ENCODE data around the gene ITPRID2.
"Not testable (repeated sequence)": the region's sequence is repeated elsewhere in the genome, so short reads cannot be mapped to it uniquely, and the experiment has no call there.

Gene ITPRID2

GRCh38 chr2:181961167-181961566 is 69.6 kb downstream of the ITPRID2 start:
- not testable (repeated sequence) for H3K79me2 ChIP-seq (ENCODE audit: control insufficient read depth, insufficient read depth, low read length, unreplicated experiment); H3K27me3 ChIP-seq (ENCODE audit: insufficient read depth, low read length); H3K27ac ChIP-seq (ENCODE audit: low read depth, low read length); H2AFZ ChIP-seq (ENCODE audit: low read length, unreplicated experiment); H3K36me3 ChIP-seq (ENCODE audit: insufficient read depth, low read length); H3K4me3 ChIP-seq (ENCODE audit: low read depth, low read length)
- H3K4me1 ChIP-seq (ENCODE audit: control insufficient read depth, insufficient read depth, low read length, unreplicated experiment), result peaks cover 24% of the 10 kb centered on the region

- no peak overlapping the region for H3K4me3 ChIP-seq (ENCODE audit: low read depth, low read length)
- no peak overlapping the region for H2AFZ ChIP-seq (ENCODE audit: low read length, unreplicated experiment)
- H3K27ac ChIP-seq (ENCODE audit: low read depth, low read length), result no peak overlapping the region
- no peaks in the 10 kb centered on the region for H3K79me2 ChIP-seq (ENCODE audit: control insufficient read depth, insufficient read depth, low read length, unreplicated experiment)
- no peaks in the 10 kb centered on the region for H3K36me3 ChIP-seq (ENCODE audit: insufficient read depth, low read length)
- H3K4me1 ChIP-seq (ENCODE audit: control insufficient read depth, insufficient read depth, low read length, unreplicated experiment), result peaks cover 24% of the 10 kb centered on the region
- H3K27me3 ChIP-seq (ENCODE audit: insufficient read depth, low read length), result no peaks in the 10 kb centered on the region
Observed at GRCh38 chr2:181962142-181962541, 70.6 kb downstream of the ITPRID2 start.

- H3K4me1 ChIP-seq (ENCODE audit: control insufficient read depth, insufficient read depth, low read length, unreplicated experiment), result no peaks in the 10 kb centered on the region
- no peak overlapping the region for H2AFZ ChIP-seq (ENCODE audit: low read length, unreplicated experiment)
- H3K4me3 ChIP-seq (ENCODE audit: low read depth, low read length), result no peak overlapping the region
- no peaks in the 10 kb centered on the region for H3K27me3 ChIP-seq (ENCODE audit: insufficient read depth, low read length)
- H3K79me2 ChIP-seq (ENCODE audit: control insufficient read depth, insufficient read depth, low read length, unreplicated experiment), result no peaks in the 10 kb centered on the region
- no peaks in the 10 kb centered on the region for H3K36me3 ChIP-seq (ENCODE audit: insufficient read depth, low read length)
- H3K27ac ChIP-seq (ENCODE audit: low read depth, low read length), result no peak overlapping the region
Observed at GRCh38 chr2:181970160-181970794, 78.7 kb downstream of the ITPRID2 start.

- Histone ChIP-seq H3K79me2 (ENCODE audit: control insufficient read depth, insufficient read depth, low read length, unreplicated experiment) (no peaks in the 10 kb centered on the region), H3K4me3 (ENCODE audit: low read depth, low read length) (no peak overlapping the region), H2AFZ (ENCODE audit: low read length, unreplicated experiment) (no peak overlapping the region), H3K4me1 (ENCODE audit: control insufficient read depth, insufficient read depth, low read length, unreplicated experiment) (no peaks in the 10 kb centered on the region), H3K27ac (ENCODE audit: low read depth, low read length) (no peak overlapping the region), H3K27me3 (ENCODE audit: insufficient read depth, low read length) (no peaks in the 10 kb centered on the region), H3K36me3 (ENCODE audit: insufficient read depth, low read length) (no peaks in the 10 kb centered on the region)
Observed at GRCh38 chr2:181971032-181971431, 79.5 kb downstream of the ITPRID2 start.

- peaks cover 6% of the 10 kb centered on the region for H3K4me1 ChIP-seq (ENCODE audit: control insufficient read depth, insufficient read depth, low read length, unreplicated experiment)
- H3K36me3 ChIP-seq (ENCODE audit: insufficient read depth, low read length), result no peaks in the 10 kb centered on the region
- H3K4me3 ChIP-seq (ENCODE audit: low read depth, low read length), result no peak overlapping the region
- no peak overlapping the region for H2AFZ ChIP-seq (ENCODE audit: low read length, unreplicated experiment)
- H3K27me3 ChIP-seq (ENCODE audit: insufficient read depth, low read length), result no peaks in the 10 kb centered on the region
- no peaks in the 10 kb centered on the region for H3K79me2 ChIP-seq (ENCODE audit: control insufficient read depth, insufficient read depth, low read length, unreplicated experiment)
- H3K27ac ChIP-seq (ENCODE audit: low read depth, low read length), result no peak overlapping the region
Observed at GRCh38 chr2:181972431-181973170, 81.1 kb downstream of the ITPRID2 start.

- no peak overlapping the region for H2AFZ ChIP-seq (ENCODE audit: low read length, unreplicated experiment)
- H3K27me3 ChIP-seq (ENCODE audit: insufficient read depth, low read length), result no peaks in the 10 kb centered on the region
- H3K27ac ChIP-seq (ENCODE audit: low read depth, low read length), result no peak overlapping the region
- peaks cover 12% of the 10 kb centered on the region for H3K4me1 ChIP-seq (ENCODE audit: control insufficient read depth, insufficient read depth, low read length, unreplicated experiment)
- no peak overlapping the region for H3K4me3 ChIP-seq (ENCODE audit: low read depth, low read length)
- H3K79me2 ChIP-seq (ENCODE audit: control insufficient read depth, insufficient read depth, low read length, unreplicated experiment), result no peaks in the 10 kb centered on the region
- H3K36me3 ChIP-seq (ENCODE audit: insufficient read depth, low read length), result no peaks in the 10 kb centered on the region
Observed at GRCh38 chr2:181973171-181973783, 81.7 kb downstream of the ITPRID2 start.

- H3K27me3 ChIP-seq (ENCODE audit: insufficient read depth, low read length), result no peaks in the 10 kb centered on the region
- no peak overlapping the region for H3K27ac ChIP-seq (ENCODE audit: low read depth, low read length)
- no peaks in the 10 kb centered on the region for H3K36me3 ChIP-seq (ENCODE audit: insufficient read depth, low read length)
- no peak overlapping the region for H2AFZ ChIP-seq (ENCODE audit: low read length, unreplicated experiment)
- H3K4me1 ChIP-seq (ENCODE audit: control insufficient read depth, insufficient read depth, low read length, unreplicated experiment), result peaks cover 15% of the 10 kb centered on the region
- no peaks in the 10 kb centered on the region for H3K79me2 ChIP-seq (ENCODE audit: control insufficient read depth, insufficient read depth, low read length, unreplicated experiment)
- H3K4me3 ChIP-seq (ENCODE audit: low read depth, low read length), result no peak overlapping the region
Observed at GRCh38 chr2:181977661-181978350, 86.3 kb downstream of the ITPRID2 start.

- Histone ChIP-seq H3K27me3 (ENCODE audit: insufficient read depth, low read length) (no peaks in the 10 kb centered on the region), H2AFZ (ENCODE audit: low read length, unreplicated experiment) (no peak overlapping the region), H3K36me3 (ENCODE audit: insufficient read depth, low read length) (no peaks in the 10 kb centered on the region), H3K4me3 (ENCODE audit: low read depth, low read length) (no peak overlapping the region), H3K79me2 (ENCODE audit: control insufficient read depth, insufficient read depth, low read length, unreplicated experiment) (no peaks in the 10 kb centered on the region), H3K27ac (ENCODE audit: low read depth, low read length) (no peak overlapping the region), H3K4me1 (ENCODE audit: control insufficient read depth, insufficient read depth, low read length, unreplicated experiment) (peaks cover 15% of the 10 kb centered on the region)
Observed at GRCh38 chr2:181978351-181979150, 87.0 kb downstream of the ITPRID2 start.

Measured in ACC112 (cell line).